GM19023 (cell line): Measurements from ENCODE around the gene ST8SIA4.
A peak's percentile ranks its signal among the peaks of the same experiment; 100 is the strongest.

Experiments used
- ATAC-seq: cut with Tn5 transposase; IDR thresholded peaks from one replicate; pipeline ENCODE4 v1.9.1; 2021; ENCODE audit warnings: mild to moderate bottlenecking, moderate library complexity; ENCODE audit not compliant: unreplicated experiment

ST8SIA4 gene, protein sequence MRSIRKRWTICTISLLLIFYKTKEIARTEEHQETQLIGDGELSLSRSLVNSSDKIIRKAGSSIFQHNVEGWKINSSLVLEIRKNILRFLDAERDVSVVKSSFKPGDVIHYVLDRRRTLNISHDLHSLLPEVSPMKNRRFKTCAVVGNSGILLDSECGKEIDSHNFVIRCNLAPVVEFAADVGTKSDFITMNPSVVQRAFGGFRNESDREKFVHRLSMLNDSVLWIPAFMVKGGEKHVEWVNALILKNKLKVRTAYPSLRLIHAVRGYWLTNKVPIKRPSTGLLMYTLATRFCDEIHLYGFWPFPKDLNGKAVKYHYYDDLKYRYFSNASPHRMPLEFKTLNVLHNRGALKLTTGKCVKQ

DNA sequence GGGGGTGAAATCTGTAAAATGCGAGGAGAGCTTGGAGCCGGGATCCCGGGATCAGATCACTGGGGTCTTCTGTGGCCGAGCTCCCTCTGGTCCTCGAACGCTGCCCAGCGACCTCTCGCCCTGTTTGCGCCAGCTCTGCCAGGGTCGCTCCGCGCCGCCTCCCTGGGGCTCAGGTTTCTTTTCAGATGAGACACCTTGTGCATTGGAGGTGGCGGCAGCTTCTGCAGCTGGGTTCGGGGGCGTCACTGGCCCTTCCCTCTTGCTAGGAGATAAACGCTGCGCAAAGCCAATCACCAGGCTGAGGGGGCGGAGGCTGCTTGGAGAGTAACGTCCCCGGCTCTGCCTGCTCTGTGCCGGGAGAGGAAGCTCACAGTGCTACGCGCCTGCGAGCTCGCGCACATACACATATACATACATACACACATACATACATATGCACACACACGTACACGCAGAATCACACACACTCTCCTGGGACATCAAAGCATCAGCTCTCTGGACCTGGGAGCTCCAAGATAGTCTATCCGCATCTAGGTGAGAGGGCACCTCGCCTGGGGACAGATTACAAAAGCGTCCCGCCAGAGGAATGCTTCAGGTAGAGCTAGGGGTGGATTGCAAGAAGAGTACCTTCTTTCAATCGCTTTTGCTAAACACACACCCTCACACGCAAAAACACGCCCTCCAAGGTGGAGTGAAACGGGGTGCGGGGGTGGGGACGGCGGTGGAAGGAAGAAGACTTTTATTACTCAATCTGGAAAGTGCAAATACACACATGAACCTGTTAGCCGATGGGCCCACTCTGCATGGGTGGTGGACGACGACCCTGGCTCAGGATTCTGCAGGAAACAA lies at the start of gene ST8SIA4:
Gene ST8SIA4 (minus strand): TSS at position 244 of the 849 bp plus-strand sequence. CDS start 327 bp downstream, outside the sequence.
- peak; percentile 73 for ATAC-seq

DNA sequence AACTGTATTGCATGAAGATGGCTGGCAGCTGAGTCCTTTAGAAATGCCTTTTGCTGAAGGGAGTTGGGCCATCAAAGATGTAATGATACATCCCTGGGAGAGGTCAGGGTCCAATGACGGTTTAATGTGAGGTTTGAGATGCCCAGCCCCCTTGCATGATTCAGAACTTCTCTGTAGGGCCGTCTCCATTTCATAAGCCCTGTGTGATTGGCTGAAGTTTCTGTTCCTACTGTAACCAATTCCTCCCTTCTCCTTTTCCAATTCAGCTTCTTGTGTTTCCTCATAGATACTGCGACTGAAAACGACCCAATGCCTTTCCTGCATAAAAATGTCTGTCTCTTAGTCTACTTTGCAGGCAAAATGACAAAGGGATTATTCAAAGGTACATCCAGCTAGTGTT lies 47.9 kb upstream of the ST8SIA4 start:
- no peak for ATAC-seq

DNA sequence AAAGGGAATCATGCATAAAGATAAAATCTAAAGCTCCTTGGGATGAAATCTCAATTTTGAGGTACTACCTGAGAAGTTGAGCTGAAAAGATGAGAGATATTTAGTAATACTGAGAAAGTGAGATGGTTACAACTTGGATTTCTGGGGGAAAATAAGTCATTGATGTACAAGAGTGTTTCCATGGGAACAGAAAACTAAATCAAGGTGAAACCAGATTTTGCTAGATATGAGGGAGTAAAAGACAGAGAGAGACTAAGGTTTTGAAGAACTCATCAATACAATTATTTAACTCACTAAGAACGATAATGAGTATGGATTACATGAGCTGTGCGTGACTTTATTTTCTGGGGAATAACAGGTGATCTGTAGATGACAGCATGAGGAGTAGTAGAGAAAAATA lies 10.2 kb upstream of the ST8SIA4 start:
- no peak for ATAC-seq

DNA sequence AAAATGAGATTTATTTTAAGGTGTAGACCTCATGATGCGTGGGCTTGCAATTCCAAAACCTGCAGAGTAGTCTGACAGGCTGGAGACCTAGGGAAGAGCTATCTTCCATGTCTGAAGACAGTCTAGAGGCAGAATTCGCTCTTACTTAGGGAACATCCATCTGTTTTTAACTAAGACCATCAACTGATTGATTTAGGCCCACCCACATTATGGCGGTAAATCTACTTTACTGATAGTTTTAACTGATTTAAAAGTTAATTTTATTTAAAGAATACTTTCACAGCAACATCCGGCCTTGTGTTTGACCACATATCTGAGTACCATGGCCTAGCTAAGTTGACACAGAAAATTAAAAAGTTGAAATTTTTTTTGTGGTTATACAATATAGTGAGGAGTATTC lies 6.0 kb upstream of the ST8SIA4 start:
- no peak for ATAC-seq

DNA sequence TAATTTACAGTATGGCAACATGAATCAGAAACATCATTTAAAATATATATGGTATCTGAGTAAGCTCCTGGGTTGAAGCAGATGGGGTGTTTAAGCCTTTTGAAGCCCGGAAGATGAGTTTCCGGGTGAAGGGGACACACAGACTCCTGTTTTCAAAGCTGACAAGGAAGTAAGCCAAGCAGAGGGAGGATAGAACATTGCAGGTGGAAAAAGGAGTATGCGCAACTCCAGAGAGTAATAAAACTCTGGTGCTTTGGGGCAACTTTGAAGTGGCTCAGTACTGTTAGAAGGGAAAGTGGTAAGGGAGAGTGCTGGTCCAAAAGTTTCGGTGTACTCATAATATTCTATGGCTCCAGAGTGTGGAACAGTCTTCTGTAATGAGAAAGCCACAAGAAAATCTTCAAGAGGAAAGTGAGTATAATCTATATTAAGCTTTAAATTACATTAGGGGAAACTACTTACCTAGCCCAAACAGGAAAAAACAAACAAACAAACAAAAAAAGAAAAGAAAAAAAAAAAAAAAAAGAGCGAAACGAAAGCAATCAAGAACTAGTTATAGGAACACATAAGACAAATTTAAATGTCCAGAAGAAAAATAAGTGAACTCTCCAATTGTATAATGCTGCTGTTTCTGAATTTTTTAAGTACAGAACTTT lies 2.3 kb upstream of the ST8SIA4 start:
- ATAC-seq: no peak

DNA sequence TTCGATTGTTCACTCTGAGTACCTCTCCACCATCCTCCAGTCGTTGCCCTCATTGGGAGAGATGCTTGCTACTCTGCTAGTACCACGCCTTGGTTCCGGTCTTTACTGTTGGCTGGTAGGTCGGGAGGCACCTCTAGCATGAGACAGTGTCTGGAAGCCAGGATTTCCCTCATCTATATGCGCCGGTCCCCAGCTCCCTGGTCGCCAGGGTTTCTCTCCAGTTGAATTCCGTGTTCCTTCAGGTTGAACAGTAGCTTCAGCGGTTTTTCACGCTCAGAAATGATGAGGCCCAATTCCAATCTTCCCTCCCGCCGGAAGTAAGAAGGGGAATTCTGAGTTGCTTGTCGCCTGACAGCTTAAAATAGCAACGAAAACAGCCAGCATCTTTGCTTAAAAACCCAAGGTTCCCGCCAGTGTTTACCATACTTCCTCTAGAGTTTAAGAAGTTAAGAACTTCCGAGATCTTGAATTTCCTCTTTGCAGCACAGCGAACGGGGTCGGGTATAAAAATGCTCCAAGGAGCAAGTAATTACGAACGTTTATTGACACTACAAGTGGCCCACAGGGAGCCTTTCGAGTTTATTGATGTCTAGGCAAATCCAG lies 1.3 kb upstream of the ST8SIA4 start:
- ATAC-seq: peak; percentile 13

DNA sequence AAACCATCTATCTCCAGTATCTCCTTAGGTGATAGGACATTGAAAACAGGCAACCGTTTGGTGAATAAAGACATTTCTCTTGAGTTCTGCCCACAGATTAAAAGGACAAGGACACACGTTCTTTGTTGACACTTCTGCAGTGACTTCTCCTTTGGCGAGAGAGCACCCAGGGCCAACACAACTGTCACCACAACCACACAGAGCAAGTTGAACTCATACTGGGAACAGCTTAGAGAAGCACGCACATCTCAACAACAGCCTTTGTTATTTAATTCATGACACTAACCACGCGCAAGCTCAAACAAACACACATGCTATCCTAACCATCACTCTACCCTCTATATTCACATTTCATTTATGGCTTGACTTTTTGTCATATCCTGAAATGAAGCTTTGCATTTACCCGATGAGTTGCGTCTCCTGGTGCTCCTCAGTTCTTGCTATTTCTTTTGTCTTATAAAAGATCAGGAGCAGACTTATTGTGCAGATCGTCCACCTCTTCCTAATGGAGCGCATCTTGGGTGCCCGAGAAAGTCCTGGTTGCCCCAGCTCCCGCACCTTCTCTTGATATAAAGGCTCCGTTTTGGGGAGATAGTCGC lies 543 bp downstream of the ST8SIA4 start:
- ATAC-seq: no peak

DNA sequence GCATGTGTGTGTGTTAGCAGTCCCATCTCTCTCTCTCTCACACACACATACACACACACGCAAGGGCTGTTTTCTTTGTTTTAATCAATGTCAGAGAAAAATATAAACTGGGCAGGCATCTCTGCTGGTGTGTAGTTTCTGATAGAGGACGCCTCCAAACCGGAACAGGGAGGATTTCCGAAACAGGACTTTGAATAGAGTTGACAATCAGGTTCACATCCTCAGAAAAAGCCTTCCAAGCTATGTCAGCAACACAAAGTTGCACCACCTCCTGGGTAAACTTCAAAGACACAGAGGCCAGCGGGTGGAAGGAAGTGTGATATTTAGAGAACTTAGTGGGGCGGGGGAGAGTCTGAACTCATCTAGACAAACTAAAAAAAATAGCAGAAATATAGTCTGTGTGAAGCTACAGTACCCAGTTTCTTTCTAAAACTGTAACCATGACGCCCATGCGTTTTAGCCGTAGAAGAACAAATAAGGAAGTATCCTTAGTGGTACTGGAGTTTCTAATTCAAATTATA lies 1.2 kb downstream of the ST8SIA4 start:
- ATAC-seq: no peak

DNA sequence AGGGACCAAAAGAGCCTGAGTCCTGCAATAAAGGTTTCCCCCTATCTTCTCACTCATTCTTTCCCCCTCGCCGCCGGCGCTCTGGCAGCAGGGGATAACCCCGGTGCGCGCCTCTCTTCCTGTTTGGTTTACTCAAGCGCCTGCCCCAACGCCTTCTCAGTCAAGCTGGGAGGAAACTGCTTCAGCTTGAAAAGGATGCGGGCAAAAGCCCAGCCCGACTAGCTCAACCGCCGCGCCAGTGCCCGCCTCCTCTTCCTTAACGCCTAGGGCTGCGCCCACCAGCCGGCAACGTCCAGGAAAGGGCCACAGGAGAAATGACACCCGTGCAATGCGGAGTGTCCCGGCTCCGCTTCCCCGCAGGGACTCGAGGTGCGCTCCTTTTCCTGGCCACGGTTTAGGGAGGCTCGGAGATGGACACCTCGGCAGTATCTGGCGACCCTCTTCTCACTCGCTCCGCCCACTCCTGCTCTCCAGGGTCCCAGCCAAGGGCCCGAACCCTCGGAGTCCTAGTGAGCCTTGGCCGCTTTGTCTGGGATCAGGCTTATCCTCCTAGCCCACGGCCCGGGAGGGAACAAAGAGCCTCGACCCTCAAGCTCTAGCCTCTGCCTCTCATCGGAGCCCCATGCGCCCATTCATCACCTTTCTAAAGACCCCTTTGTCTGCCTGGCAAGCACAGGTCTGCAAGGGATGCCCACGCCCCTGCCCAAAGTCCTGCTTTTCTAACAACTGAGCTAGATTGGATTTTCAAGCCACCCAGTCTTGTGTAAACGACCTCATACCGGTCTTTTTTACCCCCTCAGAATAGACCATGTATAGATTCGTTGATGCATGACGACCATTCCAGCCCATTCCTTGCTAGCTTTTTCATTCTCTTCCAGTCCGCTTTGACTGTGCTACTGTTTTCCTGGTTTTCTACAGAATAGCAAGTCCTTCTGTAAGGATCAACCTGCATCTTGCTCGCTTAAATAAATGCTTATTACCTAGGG lies 2.0 kb downstream of the ST8SIA4 start:
- peak; percentile 40 for ATAC-seq

DNA sequence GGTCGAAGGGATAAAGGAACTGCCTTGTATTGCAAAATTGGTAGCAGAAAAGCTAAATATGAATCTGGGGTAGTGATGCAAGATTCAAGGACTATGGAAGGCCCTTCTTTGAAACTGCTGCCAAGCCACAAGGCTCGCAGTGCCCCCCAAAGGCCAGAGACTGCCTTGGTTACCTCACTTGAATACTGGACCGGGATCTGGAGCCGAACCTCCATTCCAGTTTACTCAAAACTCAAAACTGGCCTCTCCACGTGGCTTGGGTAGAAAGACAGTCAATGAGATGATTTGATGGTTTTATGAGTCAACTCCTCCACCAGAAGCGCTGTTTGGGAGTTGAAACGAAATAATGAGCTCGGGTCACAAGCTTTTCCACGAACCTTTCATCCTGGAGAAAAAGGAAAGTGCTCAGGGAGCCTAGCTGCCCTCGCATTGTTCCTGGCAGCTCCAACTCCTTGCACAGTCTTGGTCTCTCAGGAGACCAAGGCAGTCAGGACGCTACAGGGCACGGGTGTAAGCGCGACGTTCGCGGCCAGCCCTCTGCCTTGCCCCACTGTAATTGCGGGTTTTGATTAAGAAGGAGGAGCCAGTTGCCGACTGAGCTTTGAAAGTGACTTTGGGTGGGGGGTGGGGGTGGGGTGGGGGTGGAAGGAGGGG lies 2.8 kb downstream of the ST8SIA4 start:
- peak; percentile 12 for ATAC-seq

DNA sequence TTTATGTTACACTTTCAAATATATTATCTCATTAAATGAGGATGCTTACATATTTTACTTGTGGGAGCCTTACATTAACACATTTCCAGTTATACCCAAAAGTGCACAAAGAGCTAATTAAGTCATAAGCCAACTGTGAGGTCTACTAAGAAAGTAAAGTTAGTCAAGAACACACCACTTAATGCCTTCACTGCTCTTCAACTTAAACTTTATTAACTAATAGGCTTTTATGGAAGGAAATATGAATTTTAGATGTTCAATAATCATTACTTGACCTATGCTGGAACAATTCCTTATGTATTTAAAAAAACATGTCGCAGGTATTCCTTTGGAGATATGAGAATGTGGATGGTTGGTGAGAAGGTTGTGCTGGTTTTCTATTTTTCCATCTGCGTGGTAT lies 3.4 kb downstream of the ST8SIA4 start:
- ATAC-seq: no peak

DNA sequence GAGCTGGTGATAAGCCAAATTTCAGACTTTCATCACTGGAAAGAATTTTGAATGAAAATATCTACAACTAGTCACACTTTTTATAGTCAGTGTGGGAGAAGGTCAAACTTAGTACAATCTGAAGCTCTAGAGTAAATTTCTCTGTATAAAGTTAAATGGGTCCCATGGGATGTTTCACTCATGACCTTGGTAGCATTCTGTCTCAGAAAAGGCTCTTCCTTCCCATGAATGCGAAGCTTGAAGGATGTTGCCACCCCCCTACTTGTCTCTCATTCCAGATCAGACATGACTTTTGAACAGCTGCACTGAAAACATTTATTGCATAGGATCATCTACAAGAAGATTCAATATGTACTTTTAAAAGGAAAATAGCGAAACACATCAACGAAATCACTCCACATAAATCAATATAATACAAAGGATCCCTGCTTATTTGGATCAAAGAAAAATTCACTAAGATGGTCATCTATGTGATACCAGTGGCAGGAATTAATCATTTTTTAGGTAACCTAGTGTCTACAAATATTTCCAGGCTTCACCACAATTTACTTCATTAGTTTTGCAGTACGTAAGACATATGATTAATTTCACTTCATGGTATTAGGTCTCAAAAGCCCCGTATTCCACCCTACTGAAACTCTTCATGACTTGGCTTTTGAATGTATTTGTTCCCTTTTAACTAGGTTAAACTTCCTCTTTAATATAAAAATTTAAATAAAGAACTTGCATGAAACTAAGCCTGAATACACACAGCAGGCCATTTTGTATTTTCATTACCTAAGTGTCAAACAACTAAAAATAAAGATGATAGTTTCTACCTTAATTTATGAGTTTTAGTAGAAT lies 4.4 kb downstream of the ST8SIA4 start:
- no peak for ATAC-seq

DNA sequence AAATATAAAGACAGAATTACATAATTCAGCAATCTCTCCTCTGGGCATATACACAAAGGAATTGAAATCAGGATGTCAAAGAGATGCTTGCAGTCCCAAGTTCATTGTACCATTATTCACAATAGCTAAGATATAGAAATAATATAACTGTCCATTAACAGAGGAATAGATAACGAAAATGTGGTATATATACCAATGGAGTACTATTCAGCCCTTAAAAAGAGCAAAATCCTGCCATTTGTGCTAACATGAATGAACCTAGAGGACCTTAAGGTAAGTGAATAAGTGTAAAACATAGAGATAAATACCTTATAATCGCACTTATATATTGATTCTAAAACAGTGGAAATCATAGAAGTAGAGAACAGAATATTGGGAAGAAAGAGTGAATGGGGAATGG lies 7.0 kb downstream of the ST8SIA4 start:
- no peak for ATAC-seq

DNA sequence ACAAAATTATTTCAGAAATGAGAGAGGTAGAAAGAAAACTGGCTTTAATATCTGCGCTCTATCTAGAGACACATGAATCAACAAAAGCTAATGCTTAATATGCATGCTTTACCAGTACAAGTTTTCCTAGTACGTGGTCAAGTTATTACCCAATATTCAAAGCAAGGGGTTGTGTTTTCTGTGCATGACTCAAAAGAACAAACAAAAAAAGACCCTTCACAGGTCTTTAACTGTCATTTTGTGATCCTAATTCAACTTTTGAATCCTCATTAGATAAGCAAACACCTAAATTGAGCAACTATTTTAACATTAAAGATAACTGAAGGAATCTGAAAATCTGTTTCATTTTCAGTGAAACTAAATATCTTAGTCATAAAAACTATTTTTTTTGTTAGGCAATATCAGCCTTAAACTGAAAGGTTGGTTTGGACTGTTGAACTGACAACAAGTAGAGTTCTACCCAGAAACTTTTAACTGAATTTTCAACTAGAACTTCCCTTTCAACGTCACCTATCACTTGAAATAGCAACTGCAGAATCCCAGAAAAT lies 12.5 kb downstream of the ST8SIA4 start:
- ATAC-seq: peak; percentile 78

DNA sequence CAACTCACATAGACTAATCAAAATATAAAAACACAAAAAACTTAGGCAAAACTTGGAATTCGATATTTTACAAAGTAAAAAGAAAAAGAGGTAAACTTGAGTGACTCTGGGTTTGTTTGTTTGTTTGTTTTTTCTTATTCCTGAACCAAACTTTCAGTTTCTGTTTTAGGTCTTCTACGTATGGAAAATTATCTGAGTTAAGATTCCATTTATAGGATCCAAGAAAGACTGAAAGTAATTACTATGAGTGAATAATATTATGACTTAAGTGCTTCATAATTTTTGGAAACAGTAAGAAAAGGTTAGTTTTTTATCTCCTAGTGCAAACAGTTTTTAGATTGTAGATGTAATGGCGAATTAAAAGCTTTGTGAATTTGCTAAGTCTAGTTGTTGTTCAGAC lies 13.2 kb downstream of the ST8SIA4 start:
- ATAC-seq: no peak

DNA sequence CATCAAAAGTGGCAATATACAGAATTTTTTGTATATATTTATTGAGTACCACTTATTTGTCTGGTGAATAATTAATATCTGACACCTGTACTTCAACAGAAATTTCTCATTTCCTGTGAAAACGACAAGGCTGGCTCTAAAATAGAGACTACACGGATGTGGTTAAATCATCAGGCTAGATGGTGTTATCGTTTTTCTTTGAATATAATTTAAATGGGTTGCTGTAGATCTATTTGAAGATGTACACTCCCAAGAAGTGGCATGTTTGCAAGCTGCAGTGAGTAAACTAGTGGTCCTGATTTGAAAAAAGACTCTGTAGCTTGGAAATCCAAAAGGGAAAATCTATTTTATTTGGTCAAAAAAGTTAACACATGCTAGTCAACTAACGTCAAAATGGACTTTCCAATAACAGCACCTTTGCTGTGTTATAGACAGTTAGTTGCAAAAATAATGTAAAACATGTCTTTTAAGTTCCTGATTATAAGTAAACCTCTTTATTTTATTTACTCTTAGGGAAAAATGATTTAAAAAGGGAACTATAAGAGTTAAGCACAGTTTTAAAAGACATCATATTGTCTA lies 13.8 kb downstream of the ST8SIA4 start:
- ATAC-seq: peak; percentile 54

DNA sequence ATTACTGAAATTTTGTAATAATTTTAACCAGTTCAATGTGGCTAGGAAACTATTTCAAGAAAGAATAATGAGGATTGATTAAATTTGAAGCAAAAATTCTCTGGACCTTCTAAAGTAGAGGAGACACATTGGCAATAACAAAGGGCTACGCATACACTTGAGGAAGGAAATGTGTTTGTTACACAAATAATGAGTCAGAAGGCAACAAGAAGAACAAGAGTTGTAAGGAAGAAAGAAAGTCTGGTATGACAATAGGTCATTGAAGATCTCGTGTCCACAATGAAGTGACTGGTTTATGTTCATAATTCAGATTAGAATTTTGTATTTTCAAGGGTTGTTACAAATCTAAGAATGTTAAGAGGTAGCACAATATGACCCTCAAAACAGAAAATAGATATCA lies 25.8 kb downstream of the ST8SIA4 start:
- ATAC-seq: no peak
